Ishikawa (cell line): Measurements from ENCODE around the gene NAV2.

Experiments used
- CEBPB ChIP-seq: IDR thresholded peaks from 2 replicates; pipeline ENCODE4 v1.6.1; 2012
- CREB1 ChIP-seq: IDR thresholded peaks from 2 replicates; pipeline ENCODE4 v1.6.1; 2012; ENCODE audit warnings: low read depth
- EP300 ChIP-seq: IDR thresholded peaks from 2 replicates; pipeline ENCODE4 v1.6.1; 2012; ENCODE audit warnings: borderline replicate concordance
- TEAD4 ChIP-seq: IDR thresholded peaks from 2 replicates; pipeline ENCODE4 v1.6.1; 2012
- YY1 ChIP-seq: IDR thresholded peaks from 2 replicates; pipeline ENCODE4 v1.6.1; 2012; ENCODE audit warnings: low read depth
- ZBTB7A ChIP-seq: IDR thresholded peaks from 2 replicates; pipeline ENCODE4 v1.6.1; 2012; ENCODE audit warnings: low read depth
- TF ChIP-seq, protein P1 (sequence below): IDR thresholded peaks from 2 replicates; pipeline ENCODE4 v1.6.1; 2012

DNA sequence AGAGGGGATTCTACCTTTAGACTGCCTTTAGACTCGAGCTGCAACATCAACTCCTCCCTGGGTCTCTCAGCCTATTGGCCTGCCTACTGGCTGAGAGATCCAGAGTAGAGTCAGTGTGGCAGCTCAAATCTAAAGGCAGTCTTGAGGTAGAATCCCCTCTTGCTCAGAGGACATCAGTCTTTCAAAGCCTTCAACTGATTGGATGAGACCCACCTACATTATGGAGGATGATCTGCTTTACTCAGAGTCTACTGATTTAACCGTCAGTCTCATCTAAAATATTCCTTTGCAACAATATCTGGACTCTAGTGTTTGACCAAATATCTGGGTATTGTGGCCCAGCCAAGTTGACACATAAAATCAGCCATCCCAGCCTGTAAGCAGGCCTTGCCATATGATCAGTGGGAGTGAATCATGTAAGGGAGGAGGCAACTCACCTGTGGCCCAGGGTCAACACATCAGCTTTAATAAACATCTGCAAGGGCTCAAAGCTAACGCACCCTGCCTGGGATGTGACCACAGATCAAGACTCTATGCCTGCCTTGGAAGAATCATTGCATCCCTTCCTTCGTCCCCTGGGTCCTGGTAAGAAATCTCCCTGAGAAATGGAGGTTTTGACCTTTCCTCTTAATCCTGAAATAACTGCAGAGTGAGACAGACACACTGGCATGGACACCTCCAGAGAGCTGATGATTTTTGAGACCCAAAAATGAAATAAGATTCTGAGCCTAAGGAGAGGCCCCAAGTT lies 249.6 kb downstream of the NAV2 start:
- TF ChIP-seq YY1 (no peak), ZBTB7A (no peak), TEAD4 (no peak), CREB1 (no peak), CEBPB (no peak), EP300 (no peak)
- TF ChIP-seq, protein P1, sequence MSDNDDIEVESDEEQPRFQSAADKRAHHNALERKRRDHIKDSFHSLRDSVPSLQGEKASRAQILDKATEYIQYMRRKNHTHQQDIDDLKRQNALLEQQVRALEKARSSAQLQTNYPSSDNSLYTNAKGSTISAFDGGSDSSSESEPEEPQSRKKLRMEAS = no peak
